Sigmoid colon (tissue), 7 donors: Measurements from ENCODE around the gene CANT1. TPM values are rescaled to one million over a fixed set of nuclear protein-coding genes. Genes with fewer than 3 reads are reported as not detected.

Source experiments
- DNase-seq: peaks from one replicate; pipeline ENCODE4 v3.0.0-alpha.2; 2019
- H3K27ac ChIP-seq, 4 donors: fragments of 200-600 bp; sonication (generic); one replicate each; pipeline ENCODE4 v1.5.1; 2016 to 2019; ENCODE audit warnings: mild to moderate bottlenecking in 1 of 4
- H3K27me3 ChIP-seq, 3 donors: fragments of 200-600 bp; sonication (generic); one replicate each; pipeline ENCODE4 v1.5.1; 2019; ENCODE audit warnings: mild to moderate bottlenecking in 1 of 3
- H3K36me3 ChIP-seq, 4 donors: fragments of 200-600 bp; sonication (generic); one replicate each; pipeline ENCODE4 v1.5.1; 2016 to 2019
- H3K4me1 ChIP-seq, 4 donors: fragments of 200-600 bp; sonication (generic); one replicate each; pipeline ENCODE4 v1.5.1; 2017 to 2019
- H3K4me3 ChIP-seq, 4 donors: fragments of 200-600 bp; sonication (generic); one replicate each; pipeline ENCODE4 v1.5.1; 2017 to 2019; ENCODE audit warnings: mild to moderate bottlenecking in 2 of 4, moderate library complexity in 1 of 4
- H3K9me3 ChIP-seq, 4 donors: fragments of 200-600 bp in 3 of 4; sonication (generic) in 3 of 4; one replicate each; pipeline versions ENCODE4 v1.5.1 to v1.6.1; 2013 to 2019
- CTCF ChIP-seq, 4 experiments: fragments of 450-650 bp in 3 of 4; fragments of 200-600 bp in 1 of 4; IDR thresholded peaks; one replicate each; pipeline ENCODE4 v1.5.1; 2016 to 2019; ENCODE audit warnings: antibody characterized with exemption in 4 of 4, mild to moderate bottlenecking in 3 of 4, moderate library complexity in 2 of 4
- EP300 ChIP-seq, 4 donors: sonication (generic); formaldehyde crosslinking; IDR thresholded peaks; one replicate each; pipeline ENCODE4 v1.6.1; 2017; ENCODE audit warnings: antibody characterized with exemption in 4 of 4
- POLR2A ChIP-seq, 2 donors: fragments of 450-650 bp; IDR thresholded peaks; one replicate each; pipeline ENCODE4 v1.6.1; 2016; ENCODE audit warnings: antibody characterized with exemption in 2 of 2, mild to moderate bottlenecking in 2 of 2, moderate library complexity in 2 of 2
- POLR2AphosphoS5 ChIP-seq, 4 donors: sonication (generic); formaldehyde crosslinking; IDR thresholded peaks; one replicate each; pipeline ENCODE4 v1.6.1; 2017; ENCODE audit warnings: antibody characterized with exemption in 4 of 4
- WGBS, 2 donors: extraction: QIAGEN DNeasy Blood & Tissue Kit; methylation state at CpG; one replicate each; pipeline ENCODE4 v1.1.7; 2013; 5-methylcytosine and 5-hydroxymethylcytosine counted together
- intact Hi-C: fragments of 100-400 bp; cut with DNase I; formaldehyde crosslinking; loops from one replicate; pipeline ENCODE4 v1.15.1; 2023
- polyA plus RNA-seq, 3 donors: library from polyadenylated mRNA; stranded (reverse); fragments of 200-250 nt; gene quantifications; one replicate each; pipeline ENCODE4 v1.2.3, GENCODE V29; 2013
- total RNA-seq, 4 donors: library from RNA; depleted of rRNA; stranded (reverse); fragments of >200 nt; gene quantifications; one replicate each; pipeline ENCODE4 v1.1.0, GENCODE V29; 2016
- donor health status: healthy with polysubstance abuse.
- donor health status: Bipolar disorder and iron deficiency.
- donor health status: healthy.

CANT1 gene
- total and polyA plus RNA-seq, 7 donors = 11.1 to 132 (median 19.1) TPM

GRCh38 chr17:78969865-78970264 lies 39.7 kb downstream of the CANT1 start:
- Histone ChIP-seq H3K9me3 (no peaks in the 10 kb centered on the region), H3K36me3 (peaks cover 0 to 24% (median 2%) of the 10 kb centered on the region in 4 donors), H3K4me1 (peaks cover 0 to 25% (median 18%) of the 10 kb centered on the region in 4 donors), H3K4me3 (no peak overlapping the region), H3K27ac (no peak overlapping the region), H3K27me3 (no peaks in the 10 kb centered on the region)
- no peak for TF ChIP-seq CTCF (IDR thresholded peaks at IDR 0.05)
- TF ChIP-seq EP300 (IDR thresholded peaks at IDR 0.05) = no peak
- TF ChIP-seq POLR2A (IDR thresholded peaks at IDR 0.05) = no peak
- no peak for TF ChIP-seq POLR2AphosphoS5 (IDR thresholded peaks at IDR 0.05)
- DNase-seq = no peak
- intact Hi-C loops = loop anchor here (5.0 kb wide), 2 partner anchors 33 to 188 kb away; partner anchors contain the start of gene CYTH1
- WGBS, 2 donors = 86 to 89% methylated on average over 9 of the region's 9 CpGs

- Histone ChIP-seq H3K4me1 (peaks cover 0 to 17% (median 10%) of the 10 kb centered on the region in 4 donors), H3K36me3 (peaks cover 0 to 24% (median 2%) of the 10 kb centered on the region in 4 donors), H3K27me3 (no peaks in the 10 kb centered on the region), H3K9me3 (no peaks in the 10 kb centered on the region), H3K4me3 (no peak overlapping the region), H3K27ac (no peak overlapping the region)
- TF ChIP-seq EP300 (IDR thresholded peaks at IDR 0.05) = no peak
- no peak for TF ChIP-seq POLR2AphosphoS5 (IDR thresholded peaks at IDR 0.05)
- no peak for TF ChIP-seq CTCF (IDR thresholded peaks at IDR 0.05)
- no peak for TF ChIP-seq POLR2A (IDR thresholded peaks at IDR 0.05)
- intact Hi-C loops = no loop called here
- 92 to 93% methylated on average over 21 of the region's 21 CpGs for WGBS, 2 donors
- DNase-seq = no peak
Measured at GRCh38 chr17:78967782-78968362, 41.7 kb downstream of the CANT1 start.

- peaks cover 0 to 16% (median 10%) of the 10 kb centered on the region in 4 donors for H3K4me1 ChIP-seq
- TF ChIP-seq CTCF (IDR thresholded peaks at IDR 0.05) (no peak), POLR2A (IDR thresholded peaks at IDR 0.05) (no peak), POLR2AphosphoS5 (IDR thresholded peaks at IDR 0.05) (no peak), EP300 (IDR thresholded peaks at IDR 0.05) (no peak)
- no peaks in the 10 kb centered on the region for H3K27me3 ChIP-seq
- no peak overlapping the region for H3K27ac ChIP-seq
- 89 to 90% methylated on average over 23 of the region's 23 CpGs for WGBS, 2 donors
- H3K9me3 ChIP-seq = no peaks in the 10 kb centered on the region
- intact Hi-C loops = no loop called here
- H3K4me3 ChIP-seq = no peak overlapping the region
- peaks cover 0 to 24% (median 2%) of the 10 kb centered on the region in 4 donors for H3K36me3 ChIP-seq
- no peak for DNase-seq
Measured at GRCh38 chr17:78966910-78967600, 42.5 kb downstream of the CANT1 start.

- no peak overlapping the region for H3K4me3 ChIP-seq
- DNase-seq = no peak
- TF ChIP-seq CTCF (IDR thresholded peaks at IDR 0.05) (no peak), POLR2AphosphoS5 (IDR thresholded peaks at IDR 0.05) (no peak), POLR2A (IDR thresholded peaks at IDR 0.05) (no peak), EP300 (IDR thresholded peaks at IDR 0.05) (no peak)
- H3K9me3 ChIP-seq = no peaks in the 10 kb centered on the region
- H3K36me3 ChIP-seq = peaks cover 0 to 24% (median 2%) of the 10 kb centered on the region in 4 donors
- H3K27me3 ChIP-seq = no peaks in the 10 kb centered on the region
- peaks cover 0 to 8% (median 5%) of the 10 kb centered on the region in 4 donors for H3K4me1 ChIP-seq
- H3K27ac ChIP-seq = no peak overlapping the region
- 86 to 87% methylated on average over 26 of the region's 26 CpGs for WGBS, 2 donors
- intact Hi-C loops = no loop called here
Measured at GRCh38 chr17:78966123-78966813, 43.3 kb downstream of the CANT1 start.
